ENCODE results near the gene C11orf98.
A peak's percentile ranks its signal among the peaks of the same experiment; 100 is the strongest.
"Not testable (repeated sequence)": the region's sequence is repeated elsewhere in the genome, so short reads cannot be mapped to it uniquely, and the experiment has no call there.

Gene C11orf98

DNA sequence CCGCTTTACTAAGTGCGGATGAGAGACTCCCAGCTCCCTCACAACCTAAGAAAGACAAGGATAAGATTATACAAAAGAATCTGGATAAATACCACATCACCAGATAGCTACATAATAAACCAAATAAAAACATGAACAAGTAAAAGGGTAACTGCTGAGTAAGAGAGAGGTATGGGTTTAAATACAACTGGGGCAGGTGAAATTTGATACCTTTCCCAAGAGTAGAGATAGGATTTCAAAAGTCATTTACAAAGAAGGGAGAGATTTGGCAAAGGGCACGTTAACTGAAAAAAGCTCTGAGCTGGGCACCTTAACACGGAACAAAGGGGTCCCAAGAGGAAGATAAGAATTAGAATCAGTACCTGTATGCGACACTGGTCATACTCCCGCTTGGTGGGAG, 12.1 kb upstream of the C11orf98 start:
- Histone ChIP-seq H3F3A (ENCODE audit: insufficient read depth, low read length) (peaks cover 17% of the 10 kb centered on the region; the same call in 1 of the 2 replicates), H3K9me2 (replicated peaks; ENCODE audit: insufficient read depth, low read length) (no peaks in the 10 kb centered on the region), H3K9ac (ENCODE audit: low read length) (no peak overlapping the region), H4K20me1 (ENCODE audit: insufficient read depth, low read length) (no peaks in the 10 kb centered on the region), H3K9me3 (replicated peaks; ENCODE audit: insufficient read depth, low read length) (no peaks in the 10 kb centered on the region), H3K4me3 (ENCODE audit: low read length) (no peak overlapping the region), H2AFZ (ENCODE audit: low read length) (no peak overlapping the region), H3K27ac (ENCODE audit: low read length) (no peak overlapping the region), H3K27me3 (replicated peaks; ENCODE audit: insufficient read depth, low read length) (no peaks in the 10 kb centered on the region), H3K79me2 (ENCODE audit: low read length) (peaks cover 57% of the 10 kb centered on the region), H3K4me2 (ENCODE audit: low read depth, low read length) (0 out of 2 replicates have a peak overlapping the region, but pooled peaks have one; percentile 93), H3K4me1 (ENCODE audit: low read length) (peaks cover 18% of the 10 kb centered on the region), H3K36me3 (replicated peaks; ENCODE audit: insufficient read depth, low read length) (no peaks in the 10 kb centered on the region; the same call in none of the 2 replicates)
- DNase-seq: no peak
- TF ChIP-seq EZH2 (optimal IDR thresholded peaks at IDR 0.05; ENCODE audit: low read depth, low read length) (no peak), EZH2phosphoT487 (IDR thresholded peaks at IDR 0.05; ENCODE audit: low read length) (no peak)

DNA sequence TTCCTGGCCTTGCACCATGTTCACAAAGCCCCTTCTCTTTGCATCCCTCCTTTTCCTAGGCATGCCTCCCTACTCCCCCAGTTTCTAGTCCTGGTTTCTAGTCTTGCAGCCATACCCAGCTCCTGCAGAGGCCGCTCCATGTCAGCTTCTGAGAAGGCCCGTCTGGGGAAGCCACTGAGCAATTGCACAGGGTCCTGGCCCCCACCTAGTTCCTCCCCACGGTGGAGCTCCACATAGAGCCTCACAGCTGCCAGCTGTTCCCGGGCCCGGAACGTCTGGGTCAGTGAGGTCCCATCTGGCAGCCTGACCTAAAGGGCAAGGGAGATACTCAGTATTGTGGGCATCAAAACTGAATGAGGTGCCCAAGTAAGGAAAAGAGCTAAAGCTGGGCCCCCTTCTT, 11.7 kb upstream of the C11orf98 start:
- Histone ChIP-seq H3K36me3 (replicated peaks; ENCODE audit: insufficient read depth, low read length) (no peaks in the 10 kb centered on the region; the same call in none of the 2 replicates), H3F3A (ENCODE audit: insufficient read depth, low read length) (peaks cover 21% of the 10 kb centered on the region; the same call in 1 of the 2 replicates), H3K79me2 (ENCODE audit: low read length) (peaks cover 61% of the 10 kb centered on the region), H3K27me3 (replicated peaks; ENCODE audit: insufficient read depth, low read length) (no peaks in the 10 kb centered on the region), H3K9ac (ENCODE audit: low read length) (no peak overlapping the region), H3K9me3 (replicated peaks; ENCODE audit: insufficient read depth, low read length) (no peaks in the 10 kb centered on the region), H3K9me2 (replicated peaks; ENCODE audit: insufficient read depth, low read length) (no peaks in the 10 kb centered on the region), H3K4me2 (ENCODE audit: low read depth, low read length) (no peak overlapping the region), H2AFZ (ENCODE audit: low read length) (no peak overlapping the region), H3K4me3 (ENCODE audit: low read length) (no peak overlapping the region), H4K20me1 (ENCODE audit: insufficient read depth, low read length) (no peaks in the 10 kb centered on the region), H3K27ac (ENCODE audit: low read length) (no peak overlapping the region), H3K4me1 (ENCODE audit: low read length) (peaks cover 18% of the 10 kb centered on the region)
- no peak for DNase-seq
- TF ChIP-seq, protein P1, sequence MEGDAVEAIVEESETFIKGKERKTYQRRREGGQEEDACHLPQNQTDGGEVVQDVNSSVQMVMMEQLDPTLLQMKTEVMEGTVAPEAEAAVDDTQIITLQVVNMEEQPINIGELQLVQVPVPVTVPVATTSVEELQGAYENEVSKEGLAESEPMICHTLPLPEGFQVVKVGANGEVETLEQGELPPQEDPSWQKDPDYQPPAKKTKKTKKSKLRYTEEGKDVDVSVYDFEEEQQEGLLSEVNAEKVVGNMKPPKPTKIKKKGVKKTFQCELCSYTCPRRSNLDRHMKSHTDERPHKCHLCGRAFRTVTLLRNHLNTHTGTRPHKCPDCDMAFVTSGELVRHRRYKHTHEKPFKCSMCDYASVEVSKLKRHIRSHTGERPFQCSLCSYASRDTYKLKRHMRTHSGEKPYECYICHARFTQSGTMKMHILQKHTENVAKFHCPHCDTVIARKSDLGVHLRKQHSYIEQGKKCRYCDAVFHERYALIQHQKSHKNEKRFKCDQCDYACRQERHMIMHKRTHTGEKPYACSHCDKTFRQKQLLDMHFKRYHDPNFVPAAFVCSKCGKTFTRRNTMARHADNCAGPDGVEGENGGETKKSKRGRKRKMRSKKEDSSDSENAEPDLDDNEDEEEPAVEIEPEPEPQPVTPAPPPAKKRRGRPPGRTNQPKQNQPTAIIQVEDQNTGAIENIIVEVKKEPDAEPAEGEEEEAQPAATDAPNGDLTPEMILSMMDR (IDR thresholded peaks at IDR 0.05; ENCODE audit: low read length): no peak
- no peak for TF ChIP-seq EZH2 (optimal IDR thresholded peaks at IDR 0.05; ENCODE audit: low read depth, low read length)
- TF ChIP-seq EZH2phosphoT487 (IDR thresholded peaks at IDR 0.05; ENCODE audit: low read length): no peak

DNA sequence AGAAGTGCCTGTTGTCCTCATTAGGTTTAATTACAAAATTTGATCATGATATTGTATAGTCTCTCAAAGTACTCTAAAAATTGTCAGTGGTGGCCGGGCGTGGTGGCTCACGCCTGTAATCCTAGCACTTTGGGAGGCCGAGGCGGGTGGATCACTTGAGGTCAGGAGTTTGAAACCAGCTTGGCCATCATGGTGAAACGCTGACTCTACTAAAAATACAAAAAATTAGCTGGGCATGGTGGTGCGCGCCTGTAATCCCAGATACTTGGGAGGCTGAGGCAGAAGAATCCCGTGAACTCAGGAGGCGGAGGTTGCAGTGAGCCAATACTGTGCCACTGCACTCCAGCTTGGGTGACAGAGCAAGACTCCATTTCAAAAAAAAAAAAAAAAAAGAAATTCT, 10.4 kb upstream of the C11orf98 start:
- H3K36me3 ChIP-seq (replicated peaks; ENCODE audit: insufficient read depth, low read length): not testable (repeated sequence)

DNA sequence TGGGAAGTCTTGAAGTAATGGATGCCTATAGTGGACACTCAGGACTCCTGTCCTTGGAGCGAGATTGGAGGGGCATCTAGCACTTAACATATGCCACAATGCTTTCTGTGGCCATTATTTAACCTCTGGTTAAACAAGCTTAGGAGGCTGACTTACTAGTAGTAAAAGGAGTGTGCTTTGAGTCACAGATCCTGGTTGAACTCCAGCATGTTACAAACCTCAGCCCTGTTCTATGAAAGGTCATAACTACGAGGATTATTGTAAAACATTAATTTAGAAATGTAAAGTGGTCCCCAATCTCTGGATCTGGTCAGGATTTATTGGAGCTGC, 8.2 kb upstream of the C11orf98 start:
- TF ChIP-seq EZH2phosphoT487 (IDR thresholded peaks at IDR 0.05; ENCODE audit: low read length) (no peak), EZH2 (optimal IDR thresholded peaks at IDR 0.05; ENCODE audit: low read depth, low read length) (no peak)
- TF ChIP-seq, protein P1 (IDR thresholded peaks at IDR 0.05; ENCODE audit: low read length): no peak
- no peak for DNase-seq

More for the DNA sequence above, 10.4 kb upstream of the C11orf98 start:
- not testable (repeated sequence) for H3K9me3 ChIP-seq (replicated peaks; ENCODE audit: insufficient read depth, low read length); H3K9ac ChIP-seq (ENCODE audit: low read length); H2AFZ ChIP-seq (ENCODE audit: low read length); H4K20me1 ChIP-seq (ENCODE audit: insufficient read depth, low read length); H3K27ac ChIP-seq (ENCODE audit: low read length); H3K27me3 ChIP-seq (replicated peaks; ENCODE audit: insufficient read depth, low read length); H3K9me2 ChIP-seq (replicated peaks; ENCODE audit: insufficient read depth, low read length); DNase-seq; H3K4me2 ChIP-seq (ENCODE audit: low read depth, low read length); H3K4me3 ChIP-seq (ENCODE audit: low read length)
- Histone ChIP-seq H3F3A (ENCODE audit: insufficient read depth, low read length) (peaks cover 22% of the 10 kb centered on the region; the same call in 1 of the 2 replicates), H3K4me1 (ENCODE audit: low read length) (peaks cover 18% of the 10 kb centered on the region), H3K79me2 (ENCODE audit: low read length) (peaks cover 71% of the 10 kb centered on the region)

More for the DNA sequence above, 8.2 kb upstream of the C11orf98 start:
- peaks cover 17% of the 10 kb centered on the region for H3K4me1 ChIP-seq (ENCODE audit: low read length)
- H3K9me2 ChIP-seq (replicated peaks; ENCODE audit: insufficient read depth, low read length): no peaks in the 10 kb centered on the region
- peaks cover 60% of the 10 kb centered on the region for H3K79me2 ChIP-seq (ENCODE audit: low read length)
- no peak overlapping the region for H3K4me3 ChIP-seq (ENCODE audit: low read length)
- H3K9me3 ChIP-seq (replicated peaks; ENCODE audit: insufficient read depth, low read length): no peaks in the 10 kb centered on the region
- H3F3A ChIP-seq (ENCODE audit: insufficient read depth, low read length): peaks cover 33% of the 10 kb centered on the region
- no peaks in the 10 kb centered on the region for H4K20me1 ChIP-seq (ENCODE audit: insufficient read depth, low read length)
- H3K27ac ChIP-seq (ENCODE audit: low read length): no peak overlapping the region
- H3K36me3 ChIP-seq (replicated peaks; ENCODE audit: insufficient read depth, low read length): no peaks in the 10 kb centered on the region; the same call in none of the 2 replicates
- H3K27me3 ChIP-seq (replicated peaks; ENCODE audit: insufficient read depth, low read length): no peaks in the 10 kb centered on the region
- H3K9ac ChIP-seq (ENCODE audit: low read length): no peak overlapping the region
- no peak overlapping the region for H2AFZ ChIP-seq (ENCODE audit: low read length)
- H3K4me2 ChIP-seq (ENCODE audit: low read depth, low read length): peak overlapping the region; percentile 83; the same call in 1 of the 2 replicates
